Colonic mucosa (tissue), 4 donors: ENCODE data around the gene OR10H2. TPM values are rescaled to one million over a fixed set of nuclear protein-coding genes. Genes with fewer than 3 reads are reported as not detected.

Source experiments
- DNase-seq: peaks from one replicate; pipeline ENCODE4 v3.0.0-alpha.2; 2020
- H3K27ac ChIP-seq: fragments of 200-600 bp; one replicate; pipeline ENCODE4 v1.8.0; 2021
- H3K27me3 ChIP-seq: fragments of 200-600 bp; one replicate; pipeline ENCODE4 v1.8.0; 2021
- H3K36me3 ChIP-seq: fragments of 200-600 bp; one replicate; pipeline ENCODE4 v1.8.0; 2021
- H3K4me1 ChIP-seq: fragments of 200-600 bp; one replicate; pipeline ENCODE4 v1.8.0; 2021; ENCODE audit warnings: mild to moderate bottlenecking
- H3K4me3 ChIP-seq: fragments of 200-600 bp; one replicate; pipeline ENCODE4 v1.8.0; 2021
- H3K9ac ChIP-seq, 2 donors: one replicate each; pipeline ENCODE4 v1.7.0; 2013; ENCODE audit warnings: control low read depth in 2 of 2, low read depth in 2 of 2, low read length in 2 of 2
- H3K9me3 ChIP-seq: fragments of 200-600 bp; one replicate; pipeline ENCODE4 v1.8.0; 2021
- intact Hi-C: fragments of 100-400 bp; cut with DNase I; formaldehyde crosslinking; loops from one replicate; pipeline ENCODE4 v1.14.1; 2022
- total RNA-seq, 2 donors: library from RNA; stranded (reverse); fragmentation: NEBNext Ultra II Directional in 1 of 2; extraction: Animal tissue kit (Norgen Biotek cat#: 25700) in 1 of 2; gene quantifications; one replicate each; pipeline ENCODE4 v1.2.1, GENCODE V29; 2021
- TF ChIP-seq, protein P1 (sequence below): fragments of 200-600 bp; IDR thresholded peaks from one replicate; pipeline ENCODE4 v1.8.0; 2022; ENCODE audit warnings: antibody characterized with exemption, mild to moderate bottlenecking
- donor health status: healthy.
- donor health status: DM: no; HTN: no; CAD: no.
- donor health status: DM: no; HTN: no; CAD: no.

OR10H2 gene
- total RNA-seq, 2 donors from 2014 or later = not detected

GRCh38 chr19:15776991-15777970, 49.5 kb downstream of the OR10H2 start:
- Histone ChIP-seq H3K9ac (peak overlapping the region in 1 of 2 donors; percentile 35), H3K9me3 (no peaks in the 10 kb centered on the region), H3K36me3 (no peaks in the 10 kb centered on the region), H3K27me3 (no peaks in the 10 kb centered on the region), H3K27ac (no peak overlapping the region), H3K4me1 (no peaks in the 10 kb centered on the region), H3K4me3 (no peak overlapping the region)
- intact Hi-C loops = no loop called here
- TF ChIP-seq, protein P1, sequence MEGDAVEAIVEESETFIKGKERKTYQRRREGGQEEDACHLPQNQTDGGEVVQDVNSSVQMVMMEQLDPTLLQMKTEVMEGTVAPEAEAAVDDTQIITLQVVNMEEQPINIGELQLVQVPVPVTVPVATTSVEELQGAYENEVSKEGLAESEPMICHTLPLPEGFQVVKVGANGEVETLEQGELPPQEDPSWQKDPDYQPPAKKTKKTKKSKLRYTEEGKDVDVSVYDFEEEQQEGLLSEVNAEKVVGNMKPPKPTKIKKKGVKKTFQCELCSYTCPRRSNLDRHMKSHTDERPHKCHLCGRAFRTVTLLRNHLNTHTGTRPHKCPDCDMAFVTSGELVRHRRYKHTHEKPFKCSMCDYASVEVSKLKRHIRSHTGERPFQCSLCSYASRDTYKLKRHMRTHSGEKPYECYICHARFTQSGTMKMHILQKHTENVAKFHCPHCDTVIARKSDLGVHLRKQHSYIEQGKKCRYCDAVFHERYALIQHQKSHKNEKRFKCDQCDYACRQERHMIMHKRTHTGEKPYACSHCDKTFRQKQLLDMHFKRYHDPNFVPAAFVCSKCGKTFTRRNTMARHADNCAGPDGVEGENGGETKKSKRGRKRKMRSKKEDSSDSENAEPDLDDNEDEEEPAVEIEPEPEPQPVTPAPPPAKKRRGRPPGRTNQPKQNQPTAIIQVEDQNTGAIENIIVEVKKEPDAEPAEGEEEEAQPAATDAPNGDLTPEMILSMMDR = no peak
- DNase-seq = no peak

Other genes with a start within 250 kb of the OR10H2 start
- gene PGLYRP2, start 248.5 kb upstream of the OR10H2 start, total RNA-seq = not detected
- under 1 TPM; 0.19 to 0.22 TPM for gene CYP4F22, start 219.5 kb upstream of the OR10H2 start, total RNA-seq
- not detected for gene CYP4F8, start 112.8 kb upstream of the OR10H2 start, total RNA-seq
- 1 to 10 TPM; 7.8 to 8.3 TPM for gene CYP4F3, start 87.1 kb upstream of the OR10H2 start, total RNA-seq
- 10 to 100 TPM; 82.1 to 87.0 TPM for gene CYP4F12, start 54.9 kb upstream of the OR10H2 start, total RNA-seq
- not detected for gene OR10H3, start 10.0 kb downstream of the OR10H2 start, total RNA-seq
- not detected for gene OR10H5, start 59.6 kb downstream of the OR10H2 start, total RNA-seq
- not detected for gene OR10H1, start 87.6 kb downstream of the OR10H2 start, total RNA-seq
- 1 to 10 TPM; 3.9 to 7.0 TPM for gene CYP4F2, start 170.1 kb downstream of the OR10H2 start, total RNA-seq
- gene CYP4F11, start 206.5 kb downstream of the OR10H2 start, total RNA-seq = 1 to 10 TPM; 6.7 to 8.1 TPM
- gene OR10H4, start 221.0 kb downstream of the OR10H2 start, total RNA-seq = not detected